ENCODE data around the gene ABCA13.

GRCh38 chr7:48245751-48246472, 74.7 kb downstream of the ABCA13 start:
- TF ChIP-seq POLR2AphosphoS5 (IDR thresholded peaks at IDR 0.05; ENCODE audit: borderline replicate concordance, low read depth, low read length) (no peak), EZH2 (IDR thresholded peaks at IDR 0.05) (no peak)
